Kidney (tissue), 14 donors: ENCODE results near the gene COL28A1. TPM values are rescaled to one million over a fixed set of nuclear protein-coding genes. Genes with fewer than 3 reads are reported as not detected.

ENCODE experiments used
- DNase-seq, 5 donors: peaks; one replicate each; pipeline ENCODE4 v3.0.0-alpha.2; 2013 to 2020
- FAIRE-seq: peaks from 2 replicates; lab custom pipeline; 2012; peaks lifted over from hg19 to GRCh38; lab: Jason Lieb, UNC
- H3K27ac ChIP-seq, 2 donors: one replicate each; pipeline ENCODE4 v1.7.0; 2013; ENCODE audit warnings: low read depth in 2 of 2, low read length in 2 of 2, inconsistent platforms in 1 of 2
- H3K27me3 ChIP-seq: one replicate; pipeline ENCODE4 v1.7.1; 2013; ENCODE audit warnings: low read length, inconsistent platforms; ENCODE audit not compliant: control insufficient read depth, insufficient read depth
- H3K36me3 ChIP-seq, 3 donors: one replicate each; pipeline versions ENCODE4 v1.7.0 to v1.7.1; 2013; ENCODE audit warnings: low read length in 3 of 3, control low read depth in 1 of 3, inconsistent platforms in 1 of 3; ENCODE audit not compliant: insufficient read depth in 3 of 3, control insufficient read depth in 2 of 3
- H3K4me1 ChIP-seq, 3 donors: one replicate each; pipeline versions ENCODE4 v1.7.0 to v1.7.1; 2013; ENCODE audit warnings: low read length in 3 of 3, inconsistent platforms in 1 of 3, low read depth in 1 of 3; ENCODE audit not compliant: control insufficient read depth in 2 of 3, insufficient read depth in 2 of 3
- H3K4me3 ChIP-seq, 3 donors: one replicate each; pipeline versions ENCODE4 v1.7.0 to v1.8.1; 2013; ENCODE audit warnings: low read length in 3 of 3, control low read depth in 1 of 3, inconsistent platforms in 1 of 3
- H3K9ac ChIP-seq, 3 donors: one replicate each; pipeline versions ENCODE4 v1.7.0 to v1.7.1; 2013; ENCODE audit warnings: low read length in 3 of 3, control low read depth in 1 of 3, inconsistent platforms in 1 of 3
- H3K9me3 ChIP-seq, 3 donors: one replicate each; pipeline versions ENCODE4 v1.7.0 to v1.7.1; 2013; ENCODE audit warnings: low read length in 3 of 3, control low read depth in 1 of 3, inconsistent platforms in 1 of 3; ENCODE audit not compliant: control insufficient read depth in 2 of 3, insufficient read depth in 1 of 3
- CTCF ChIP-seq: IDR thresholded peaks from 3 replicates; pipeline ENCODE4 v1.5.1; 2012; ENCODE audit warnings: mild to moderate bottlenecking, moderate library complexity, borderline replicate concordance; ENCODE audit not compliant: insufficient read depth; ENCODE audit errors: extremely low read depth
- intact Hi-C: fragments of 100-400 bp; cut with DNase I; formaldehyde crosslinking; loops from one replicate; pipeline ENCODE4 v1.11.1; 2022
- polyA plus RNA-seq: library from polyadenylated mRNA; stranded (reverse); fragments of 350-450 nt; fragmentation: Illumina TruSeq; extraction: RNeasy Lipid Tissue Mini Kit (QIAGEN cat#74804); gene quantifications from one replicate; pipeline ENCODE4 v1.2.3, GENCODE V29; 2014; ENCODE audit warnings: low read depth, low replicate concordance; ENCODE audit not compliant: insufficient read depth
- total RNA-seq: library from RNA; stranded (reverse); fragmentation: NEBNext Ultra II Directional; extraction: Animal tissue kit (Norgen Biotek cat#: 25700); gene quantifications from one replicate; pipeline ENCODE4 v1.2.1, GENCODE V29; 2021
- donor health status: control.
- donor health status: control.
- donor health status: control.
- donor health status: control.
- donor health status: control.
- donor health status: DM: yes; HTN: yes; CAD: no.
- donor health status: Normal renal cell carcinoma (clear cell type).

Gene COL28A1
- total and polyA plus RNA-seq, 2 donors from 2014 or later: 2.7 to 5.8 TPM

- no peak overlapping the region for H3K27ac ChIP-seq
- peak overlapping the region in 1 of 3 donors; percentile 5 for H3K4me3 ChIP-seq
These were observed 33.9 kb upstream of the COL28A1 start for GRCh38 chr7:7569615-7570014.

GRCh38 chr7:7569081-7569527, 33.4 kb upstream of the COL28A1 start:
- Histone ChIP-seq H3K9me3 (no peaks in the 10 kb centered on the region), H3K4me1 (peaks cover 3 to 11% (median 4%) of the 10 kb centered on the region in 3 donors), H3K27ac (no peak overlapping the region), H3K27me3 (no peaks in the 10 kb centered on the region), H3K36me3 (peaks cover 0 to 3% (median 0%) of the 10 kb centered on the region in 3 donors), H3K9ac (no peak overlapping the region), H3K4me3 (peak overlapping the region in 1 of 3 donors; percentile 5)
- intact Hi-C loops: no loop called here
- no peak for TF ChIP-seq CTCF
- DNase-seq: no peak
- FAIRE-seq: no peak

More at GRCh38 chr7:7569615-7570014, 33.9 kb upstream of the COL28A1 start:
- TF ChIP-seq CTCF: no peak
- DNase-seq (no peak), FAIRE-seq (no peak)
- H3K9ac ChIP-seq: no peak overlapping the region
- peaks cover 3 to 11% (median 4%) of the 10 kb centered on the region in 3 donors for H3K4me1 ChIP-seq
- no peaks in the 10 kb centered on the region for H3K27me3 ChIP-seq
- intact Hi-C loops: no loop called here
- peaks cover 0 to 3% (median 0%) of the 10 kb centered on the region in 3 donors for H3K36me3 ChIP-seq
- no peaks in the 10 kb centered on the region for H3K9me3 ChIP-seq

- Histone ChIP-seq H3K9me3 (no peaks in the 10 kb centered on the region), H3K4me1 (peaks cover 3 to 11% (median 4%) of the 10 kb centered on the region in 3 donors), H3K9ac (peak overlapping the region in 1 of 3 donors; percentile 81), H3K36me3 (peaks cover 0 to 3% (median 0%) of the 10 kb centered on the region in 3 donors), H3K4me3 (peak overlapping the region in 2 of 3 donors; percentile 83 to 94), H3K27me3 (no peaks in the 10 kb centered on the region), H3K27ac (no peak overlapping the region)
- intact Hi-C loops: no loop called here
- no peak for TF ChIP-seq CTCF
- DNase-seq: no peak
- no peak for FAIRE-seq
These were observed 32.9 kb upstream of the COL28A1 start for GRCh38 chr7:7568553-7568952.
